Head of caudate nucleus (tissue), 42 donors: ENCODE data around the gene SEMA5A.

Source experiments
- DNase-seq, 42 donors: peaks; one replicate each; pipeline versions ENCODE4 v3.0.0 to v3.0.0-alpha.2; 2020 to 2021; ENCODE audit warnings: mixed read lengths in 7 of 42
- intact Hi-C: fragments of 100-400 bp; cut with DNase I; formaldehyde crosslinking; loops from one replicate; pipeline ENCODE4 v1.15.0; 2022

The SEMA5A gene

GRCh38 chr5:9523090-9523823 is 22.6 kb downstream of the SEMA5A start:
- intact Hi-C loops: no loop called here
- no peak for DNase-seq

GRCh38 chr5:9519537-9519936 is 26.3 kb downstream of the SEMA5A start:
- intact Hi-C loops: no loop called here
- DNase-seq: peak in 9 of 42 donors; percentile 15 to 65 (median 25)

GRCh38 chr5:9516591-9516990 is 29.3 kb downstream of the SEMA5A start:
- intact Hi-C loops: no loop called here
- peak in 16 of 42 donors; percentile 9 to 58 (median 27) for DNase-seq

- DNase-seq: no peak
- intact Hi-C loops: no loop called here
These were observed 30.4 kb downstream of the SEMA5A start for GRCh38 chr5:9515436-9515835.

- DNase-seq: no peak
- intact Hi-C loops: no loop called here
These were observed 30.9 kb downstream of the SEMA5A start for GRCh38 chr5:9514968-9515367.

GRCh38 chr5:9513827-9514226 is 32.0 kb downstream of the SEMA5A start:
- no peak for DNase-seq
- intact Hi-C loops: no loop called here

GRCh38 chr5:9512457-9512856 is 33.4 kb downstream of the SEMA5A start:
- intact Hi-C loops: no loop called here
- no peak for DNase-seq

GRCh38 chr5:9507974-9508373 is 37.9 kb downstream of the SEMA5A start:
- DNase-seq: no peak
- intact Hi-C loops: no loop called here

- intact Hi-C loops: no loop called here
- DNase-seq: no peak
These were observed 40.6 kb downstream of the SEMA5A start for GRCh38 chr5:9505225-9505624.

GRCh38 chr5:9502864-9503263 is 43.0 kb downstream of the SEMA5A start:
- intact Hi-C loops: no loop called here
- DNase-seq: no peak

GRCh38 chr5:9502050-9502834 is 43.6 kb downstream of the SEMA5A start:
- no peak for DNase-seq
- intact Hi-C loops: no loop called here

- intact Hi-C loops: no loop called here
- no peak for DNase-seq
These were observed 45.2 kb downstream of the SEMA5A start for GRCh38 chr5:9500625-9501024.

GRCh38 chr5:9500193-9500592 is 45.7 kb downstream of the SEMA5A start:
- intact Hi-C loops: no loop called here
- DNase-seq: no peak

GRCh38 chr5:9499498-9499876 is 46.4 kb downstream of the SEMA5A start:
- DNase-seq: no peak
- intact Hi-C loops: no loop called here

- no peak for DNase-seq
- intact Hi-C loops: no loop called here
These were observed 47.1 kb downstream of the SEMA5A start for GRCh38 chr5:9498541-9499497.

GRCh38 chr5:9497347-9497746 is 48.5 kb downstream of the SEMA5A start:
- intact Hi-C loops: no loop called here
- DNase-seq: no peak

- no peak for DNase-seq
- intact Hi-C loops: no loop called here
These were observed 49.1 kb downstream of the SEMA5A start for GRCh38 chr5:9496801-9497200.

GRCh38 chr5:9495121-9495520 is 50.8 kb downstream of the SEMA5A start:
- no peak for DNase-seq
- intact Hi-C loops: no loop called here

GRCh38 chr5:9494301-9494700 is 51.6 kb downstream of the SEMA5A start:
- intact Hi-C loops: no loop called here
- DNase-seq: no peak
